ENCODE data around the gene KIFBP. TPM values are rescaled to one million over a fixed set of nuclear protein-coding genes. Genes with fewer than 3 reads are reported as not detected.
A peak's percentile ranks its signal among the peaks of the same experiment; 100 is the strongest.

KIFBP gene
- total RNA-seq, 2 experiments from 2014 or later: 16.4 to 18.3 TPM

DNA sequence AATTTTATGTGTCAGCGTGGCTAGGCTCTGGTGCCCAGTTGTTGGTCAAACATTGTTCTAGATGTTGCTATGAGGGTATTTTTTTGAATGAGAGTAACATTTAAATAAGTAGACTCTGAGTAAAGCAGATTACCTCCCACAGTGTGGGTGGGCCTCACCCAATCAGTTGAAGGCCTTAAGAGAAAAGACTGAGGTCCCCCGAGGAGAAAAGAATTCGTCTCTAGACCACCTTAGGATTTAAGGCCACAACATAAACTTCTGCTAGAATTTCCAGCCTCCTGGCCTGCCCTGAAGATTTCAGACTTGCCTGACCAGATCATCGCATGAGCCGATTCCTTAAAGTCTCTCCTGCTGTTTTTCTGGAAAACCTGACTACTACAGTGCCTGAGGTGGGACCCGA, 54.2 kb downstream of the KIFBP start:
- Mint-ChIP-seq H3K36me3 (ENCODE audit: low read depth) (no peaks in the 10 kb centered on the region), H3K27me3 (no peaks in the 10 kb centered on the region), H3K9me3 (no peaks in the 10 kb centered on the region), H3K4me3 (no peak overlapping the region), H3K27ac (no peak overlapping the region), H3K4me1 (peaks cover 46% of the 10 kb centered on the region)
- POLR2A ChIA-PET: interaction anchor here (1.4 to 9.3 kb wide), 4 partner anchors 14 to 48 kb away, joined by 3 to 214 read pairs (median 42); partner anchors contain the start of gene SRGN
- CTCF ChIA-PET: interaction anchor here (1.4 to 3.4 kb wide), 2 partner anchors 38 to 50 kb away, joined by 4 to 26 read pairs; no protein-coding TSS in a partner anchor
- DNase-seq: no peak

- ChIA-PET POLR2A (interaction anchor here (0.8 to 9.3 kb wide), 15 partner anchors 13 to 275 kb away, joined by 3 to 214 read pairs (median 8); partner anchors contain the start of genes DDX21, KIFBP and SRGN), CTCF (interaction anchor here (0.6 to 3.4 kb wide), 8 partner anchors 10 to 362 kb away, joined by 3 to 26 read pairs (median 6); partner anchors contain the start of gene SRGN)
- H3K27ac Mint-ChIP-seq: peak overlapping the region; percentile 98
- no peaks in the 10 kb centered on the region for H3K27me3 Mint-ChIP-seq
- DNase-seq: peak; percentile 71
- H3K4me1 Mint-ChIP-seq: peaks cover 58% of the 10 kb centered on the region
- no peaks in the 10 kb centered on the region for H3K36me3 Mint-ChIP-seq (ENCODE audit: low read depth)
- H3K9me3 Mint-ChIP-seq: no peaks in the 10 kb centered on the region
- peak overlapping the region; percentile 33 for H3K4me3 Mint-ChIP-seq
Measured at GRCh38 chr10:69043931-69044531, 55.4 kb downstream of the KIFBP start.

DNA sequence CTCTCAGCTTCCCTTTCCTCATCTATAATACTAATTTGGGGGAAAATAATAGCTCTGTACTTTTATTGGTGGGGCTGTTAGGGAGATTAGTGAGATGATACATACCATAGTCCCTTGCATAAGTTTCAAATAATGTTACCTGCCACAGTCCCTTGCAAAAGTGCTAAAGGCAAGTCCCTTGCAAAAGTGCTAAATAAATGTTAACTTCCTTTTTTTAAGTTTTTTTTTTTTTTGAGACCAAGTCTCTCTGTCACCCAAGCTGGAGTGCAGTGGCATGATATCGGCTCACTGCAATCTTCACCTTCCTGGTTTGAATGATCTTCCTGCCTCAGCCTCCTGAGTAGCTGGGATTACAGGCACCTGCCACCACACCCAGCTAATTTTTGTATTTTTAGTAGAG, 55.9 kb downstream of the KIFBP start:
- Mint-ChIP-seq H3K9me3 (no peaks in the 10 kb centered on the region), H3K27me3 (no peaks in the 10 kb centered on the region), H3K36me3 (ENCODE audit: low read depth) (no peaks in the 10 kb centered on the region), H3K4me1 (peaks cover 59% of the 10 kb centered on the region), H3K27ac (peak overlapping the region; percentile 98), H3K4me3 (peak overlapping the region; percentile 33)
- ChIA-PET POLR2A (interaction anchor here (0.8 to 9.3 kb wide), 16 partner anchors 12 to 275 kb away, joined by 3 to 214 read pairs (median 9); partner anchors contain the start of genes DDX21, KIFBP and SRGN), CTCF (interaction anchor here (0.7 to 3.4 kb wide), 8 partner anchors 11 to 361 kb away, joined by 3 to 26 read pairs (median 4); partner anchors contain the start of gene SRGN)
- no peak for DNase-seq

- Mint-ChIP-seq H3K4me3 (peak overlapping the region; percentile 56), H3K27me3 (no peaks in the 10 kb centered on the region), H3K36me3 (ENCODE audit: low read depth) (no peaks in the 10 kb centered on the region), H3K9me3 (no peaks in the 10 kb centered on the region), H3K27ac (peak overlapping the region; percentile 98), H3K4me1 (peaks cover 62% of the 10 kb centered on the region)
- POLR2A ChIA-PET: interaction anchor here (0.6 to 9.3 kb wide), 12 partner anchors 11 to 125 kb away, joined by 3 to 214 read pairs (median 10); partner anchors contain the start of genes DDX21 and SRGN
- CTCF ChIA-PET: interaction anchor here (0.6 to 3.4 kb wide), 9 partner anchors 10 to 190 kb away, joined by 3 to 26 read pairs (median 3); partner anchors contain the start of gene SRGN
- peak; percentile 53 for DNase-seq
Measured at GRCh38 chr10:69045441-69046300, 57.1 kb downstream of the KIFBP start.

GRCh38 chr10:69047111-69047832, 58.7 kb downstream of the KIFBP start:
- Mint-ChIP-seq H3K27me3 (no peaks in the 10 kb centered on the region), H3K27ac (peak overlapping the region; percentile 36), H3K36me3 (ENCODE audit: low read depth) (no peaks in the 10 kb centered on the region), H3K9me3 (no peaks in the 10 kb centered on the region), H3K4me3 (no peak overlapping the region), H3K4me1 (peaks cover 73% of the 10 kb centered on the region)
- POLR2A ChIA-PET: interaction anchor here (0.7 to 9.3 kb wide), 4 partner anchors 10 to 170 kb away, joined by 3 to 214 read pairs (median 47); partner anchors contain the start of gene SRGN
- CTCF ChIA-PET: interaction anchor here (1.1 to 1.7 kb wide), 3 partner anchors 15 to 47 kb away, joined by 3 to 6 read pairs (median 3); no protein-coding TSS in a partner anchor
- no peak for DNase-seq

DNA sequence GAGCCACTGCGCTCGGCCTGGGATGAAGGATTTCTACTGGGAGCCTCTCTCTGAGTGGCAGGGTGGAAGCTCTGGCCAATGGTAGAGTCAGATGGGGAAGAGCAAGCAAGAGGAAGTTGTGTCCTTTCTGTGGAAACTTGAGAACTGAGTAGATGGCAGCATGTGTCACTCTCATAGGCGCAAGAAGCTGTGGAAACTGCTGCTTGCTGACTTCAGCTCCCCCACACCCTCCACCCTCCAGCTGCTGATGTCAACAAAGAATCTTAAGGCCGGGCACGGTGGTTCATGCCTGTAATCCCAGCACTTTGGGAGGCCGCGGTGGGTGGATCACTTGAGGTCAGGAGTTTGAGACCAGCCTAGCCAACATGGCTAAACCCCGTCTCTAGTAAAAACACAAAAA, 59.5 kb downstream of the KIFBP start:
- ChIA-PET CTCF (interaction anchor here (0.6 to 1.7 kb wide), 4 partner anchors 14 to 47 kb away, joined by 3 to 6 read pairs (median 3); no protein-coding TSS in a partner anchor), POLR2A (interaction anchor here (0.9 to 9.3 kb wide), 5 partner anchors 8 to 43 kb away, joined by 3 to 214 read pairs (median 3); partner anchors contain the start of gene SRGN)
- H3K4me3 Mint-ChIP-seq: no peak overlapping the region
- peaks cover 75% of the 10 kb centered on the region for H3K4me1 Mint-ChIP-seq
- H3K9me3 Mint-ChIP-seq: no peaks in the 10 kb centered on the region
- H3K27me3 Mint-ChIP-seq: no peaks in the 10 kb centered on the region
- DNase-seq: peak; percentile 47
- H3K27ac Mint-ChIP-seq: peak overlapping the region; percentile 69
- no peaks in the 10 kb centered on the region for H3K36me3 Mint-ChIP-seq (ENCODE audit: low read depth)

DNA sequence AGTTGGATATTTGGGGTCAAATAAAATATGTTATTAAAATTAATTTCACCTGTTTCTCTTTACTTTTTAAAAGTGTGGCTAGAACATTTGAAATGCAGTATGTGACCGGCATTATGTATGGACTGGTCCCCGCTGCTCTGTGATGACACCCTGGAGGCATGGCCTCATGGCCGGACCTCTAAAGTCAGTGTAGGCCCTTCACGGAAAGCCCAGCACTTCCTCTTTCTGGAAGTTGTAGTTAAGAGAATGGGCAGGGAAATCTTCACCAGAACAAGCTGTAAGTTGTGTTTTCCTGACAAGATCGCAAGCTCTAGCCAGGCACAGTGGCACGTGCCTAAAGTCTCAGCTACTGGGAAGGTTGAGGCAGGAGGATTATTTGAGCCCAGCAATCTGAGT, 61.0 kb downstream of the KIFBP start:
- Mint-ChIP-seq H3K36me3 (ENCODE audit: low read depth) (no peaks in the 10 kb centered on the region), H3K4me3 (no peak overlapping the region), H3K27ac (no peak overlapping the region), H3K27me3 (no peaks in the 10 kb centered on the region), H3K9me3 (no peaks in the 10 kb centered on the region), H3K4me1 (peaks cover 66% of the 10 kb centered on the region)
- POLR2A ChIA-PET: interaction anchor here (9.3 kb wide), 1 partner anchor 41 kb away, joined by 214 read pairs; the partner anchor contains the start of gene SRGN
- DNase-seq: no peak
- CTCF ChIA-PET: interaction anchor here (1.2 kb wide), 1 partner anchor 43 kb away, joined by 3 read pairs; no protein-coding TSS in a partner anchor

- Mint-ChIP-seq H3K9me3 (no peaks in the 10 kb centered on the region), H3K27me3 (no peaks in the 10 kb centered on the region), H3K4me1 (peaks cover 64% of the 10 kb centered on the region), H3K4me3 (no peak overlapping the region), H3K27ac (peak overlapping the region; percentile 8), H3K36me3 (ENCODE audit: low read depth) (no peaks in the 10 kb centered on the region)
- peak; percentile 60 for DNase-seq
- ChIA-PET POLR2A (interaction anchor here (1.0 to 9.3 kb wide), 4 partner anchors 40 to 163 kb away, joined by 3 to 214 read pairs (median 4); partner anchors contain the start of genes DDX21 and SRGN), CTCF (no interaction called here)
Measured at GRCh38 chr10:69051303-69051702, 62.7 kb downstream of the KIFBP start.

- no peaks in the 10 kb centered on the region for H3K27me3 Mint-ChIP-seq
- H3K36me3 Mint-ChIP-seq (ENCODE audit: low read depth): no peaks in the 10 kb centered on the region
- DNase-seq: no peak
- H3K27ac Mint-ChIP-seq: no peak overlapping the region
- H3K4me1 Mint-ChIP-seq: peaks cover 66% of the 10 kb centered on the region
- CTCF ChIA-PET: no interaction called here
- POLR2A ChIA-PET: interaction anchor here (1.0 to 9.3 kb wide), 3 partner anchors 39 to 163 kb away, joined by 3 to 214 read pairs (median 5); partner anchors contain the start of gene SRGN
- no peaks in the 10 kb centered on the region for H3K9me3 Mint-ChIP-seq
- no peak overlapping the region for H3K4me3 Mint-ChIP-seq
Measured at GRCh38 chr10:69051710-69052487, 63.3 kb downstream of the KIFBP start.

DNA sequence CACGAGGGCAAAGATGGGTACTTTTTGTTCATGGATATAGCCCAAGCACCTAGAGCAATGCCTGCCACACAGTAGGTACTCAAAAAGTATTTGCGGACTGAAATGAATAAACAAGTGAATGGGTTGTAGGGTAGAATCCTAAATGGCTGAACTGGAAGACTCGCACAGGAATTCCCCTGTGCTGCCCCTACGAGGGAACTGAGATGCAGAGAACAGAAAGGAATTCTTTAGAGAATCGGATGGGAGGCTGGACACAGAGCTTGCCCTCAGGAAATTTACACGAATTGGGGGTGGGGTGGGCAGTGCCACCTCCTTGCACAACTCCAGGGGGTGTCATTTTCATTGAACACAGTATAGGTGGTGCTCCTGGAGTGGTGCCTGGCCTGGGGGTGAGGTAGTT, 64.1 kb downstream of the KIFBP start:
- ChIA-PET CTCF (no interaction called here), POLR2A (interaction anchor here (9.0 kb wide), 1 partner anchor 7 kb away, joined by 74 read pairs; no protein-coding TSS in a partner anchor)
- Mint-ChIP-seq H3K36me3 (ENCODE audit: low read depth) (no peaks in the 10 kb centered on the region), H3K9me3 (no peaks in the 10 kb centered on the region), H3K27ac (no peak overlapping the region), H3K4me3 (no peak overlapping the region), H3K27me3 (no peaks in the 10 kb centered on the region), H3K4me1 (peaks cover 66% of the 10 kb centered on the region)
- DNase-seq: no peak

GRCh38 chr10:69055241-69055640, 66.6 kb downstream of the KIFBP start:
- H3K27ac Mint-ChIP-seq: peak overlapping the region; percentile 69
- DNase-seq: no peak
- H3K27me3 Mint-ChIP-seq: no peaks in the 10 kb centered on the region
- ChIA-PET CTCF (interaction anchor here (0.7 to 1.1 kb wide), 2 partner anchors 10 to 11 kb away, joined by 3 read pairs; no protein-coding TSS in a partner anchor), POLR2A (interaction anchor here (0.8 to 9.0 kb wide), 4 partner anchors 10 to 36 kb away, joined by 4 to 74 read pairs (median 16); partner anchors contain the start of gene SRGN)
- H3K36me3 Mint-ChIP-seq (ENCODE audit: low read depth): no peaks in the 10 kb centered on the region
- peaks cover 57% of the 10 kb centered on the region for H3K4me1 Mint-ChIP-seq
- no peak overlapping the region for H3K4me3 Mint-ChIP-seq
- H3K9me3 Mint-ChIP-seq: no peaks in the 10 kb centered on the region
